NCI-H226 (cell line): ENCODE measurements around the gene CHEK1.
"Not testable (repeated sequence)": the region's sequence is repeated elsewhere in the genome, so short reads cannot be mapped to it uniquely, and the experiment has no call there.

Source experiments
- DNase-seq: peaks from one replicate; pipeline ENCODE4 v3.0.0-alpha.2; 2015

The CHEK1 gene

GRCh38 chr11:125701858-125702621 lies 77.1 kb downstream of the CHEK1 start:
- DNase-seq, result no peak

- DNase-seq, result not testable (repeated sequence)
These were observed 79.7 kb downstream of the CHEK1 start for GRCh38 chr11:125704686-125705085.

- DNase-seq, result no peak
These were observed 95.8 kb downstream of the CHEK1 start for GRCh38 chr11:125720781-125721180.

- DNase-seq, result peak; percentile 27
These were observed 99.2 kb downstream of the CHEK1 start for GRCh38 chr11:125724125-125724524.
